B cell (primary cell): ENCODE data around the gene FMN1.

Source experiments
- EZH2 ChIP-seq: IDR thresholded peaks from 2 replicates; pipeline ENCODE4 v1.6.1; 2012; ENCODE audit warnings: borderline replicate concordance, low read depth, mild to moderate bottlenecking, moderate library complexity, low read length; ENCODE audit not compliant: insufficient read depth, poor library complexity, severe bottlenecking
- TF ChIP-seq, protein P1 (sequence below): fragments of 200-600 bp; IDR thresholded peaks from one replicate; pipeline ENCODE4 v1.8.0; 2022; ENCODE audit warnings: antibody characterized with exemption, mild to moderate bottlenecking

- TF ChIP-seq, protein P1, sequence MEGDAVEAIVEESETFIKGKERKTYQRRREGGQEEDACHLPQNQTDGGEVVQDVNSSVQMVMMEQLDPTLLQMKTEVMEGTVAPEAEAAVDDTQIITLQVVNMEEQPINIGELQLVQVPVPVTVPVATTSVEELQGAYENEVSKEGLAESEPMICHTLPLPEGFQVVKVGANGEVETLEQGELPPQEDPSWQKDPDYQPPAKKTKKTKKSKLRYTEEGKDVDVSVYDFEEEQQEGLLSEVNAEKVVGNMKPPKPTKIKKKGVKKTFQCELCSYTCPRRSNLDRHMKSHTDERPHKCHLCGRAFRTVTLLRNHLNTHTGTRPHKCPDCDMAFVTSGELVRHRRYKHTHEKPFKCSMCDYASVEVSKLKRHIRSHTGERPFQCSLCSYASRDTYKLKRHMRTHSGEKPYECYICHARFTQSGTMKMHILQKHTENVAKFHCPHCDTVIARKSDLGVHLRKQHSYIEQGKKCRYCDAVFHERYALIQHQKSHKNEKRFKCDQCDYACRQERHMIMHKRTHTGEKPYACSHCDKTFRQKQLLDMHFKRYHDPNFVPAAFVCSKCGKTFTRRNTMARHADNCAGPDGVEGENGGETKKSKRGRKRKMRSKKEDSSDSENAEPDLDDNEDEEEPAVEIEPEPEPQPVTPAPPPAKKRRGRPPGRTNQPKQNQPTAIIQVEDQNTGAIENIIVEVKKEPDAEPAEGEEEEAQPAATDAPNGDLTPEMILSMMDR, result no peak
- no peak for TF ChIP-seq EZH2
These were observed 171.9 kb downstream of the FMN1 start for GRCh38 chr15:33022629-33023028.
